ENCODE results near the gene TSBP1.

- TF ChIP-seq CTCF (IDR thresholded peaks at IDR 0.05; ENCODE audit: insufficient read depth, low read length, poor library complexity, severe bottlenecking): no peak
- TF ChIP-seq EZH2phosphoT487 (conservative IDR thresholded peaks at IDR 0.05; ENCODE audit: low read length): no peak
Measured at GRCh38 chr6:32294566-32294965, 77.1 kb downstream of the TSBP1 start.
